GM20000 (cell line): ENCODE data around the gene VCX3B.

Experiments
- DNase-seq: peaks from one replicate; pipeline ENCODE4 v3.0.0; 2012; ENCODE audit warnings: low spot score
- TF ChIP-seq, protein P1 (sequence below): IDR thresholded peaks from 2 replicates; pipeline ENCODE4 v1.5.1; 2012; ENCODE audit warnings: mild to moderate bottlenecking, control low read depth; ENCODE audit errors: extremely low read depth, missing control alignments

The VCX3B gene

DNA sequence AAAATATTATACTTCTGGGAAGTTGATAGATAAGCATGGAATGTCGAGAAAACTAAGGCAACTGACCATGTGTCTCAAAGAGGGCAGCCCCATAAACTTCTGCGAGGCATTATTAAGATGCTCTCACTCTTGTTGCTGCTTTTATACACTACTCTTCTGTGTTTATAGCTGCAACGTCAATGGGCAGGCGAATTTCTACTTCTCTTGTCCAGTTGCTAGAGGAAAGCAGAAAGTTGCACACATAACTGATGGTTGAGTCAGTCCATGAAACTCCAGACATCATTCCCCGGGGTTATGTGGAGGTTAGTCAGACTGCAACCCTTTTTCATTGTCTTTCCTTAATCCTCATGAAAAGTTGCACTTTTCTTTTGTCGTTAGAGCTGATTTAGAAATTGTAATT, 39.8 kb downstream of the VCX3B start:
- TF ChIP-seq, protein P1, sequence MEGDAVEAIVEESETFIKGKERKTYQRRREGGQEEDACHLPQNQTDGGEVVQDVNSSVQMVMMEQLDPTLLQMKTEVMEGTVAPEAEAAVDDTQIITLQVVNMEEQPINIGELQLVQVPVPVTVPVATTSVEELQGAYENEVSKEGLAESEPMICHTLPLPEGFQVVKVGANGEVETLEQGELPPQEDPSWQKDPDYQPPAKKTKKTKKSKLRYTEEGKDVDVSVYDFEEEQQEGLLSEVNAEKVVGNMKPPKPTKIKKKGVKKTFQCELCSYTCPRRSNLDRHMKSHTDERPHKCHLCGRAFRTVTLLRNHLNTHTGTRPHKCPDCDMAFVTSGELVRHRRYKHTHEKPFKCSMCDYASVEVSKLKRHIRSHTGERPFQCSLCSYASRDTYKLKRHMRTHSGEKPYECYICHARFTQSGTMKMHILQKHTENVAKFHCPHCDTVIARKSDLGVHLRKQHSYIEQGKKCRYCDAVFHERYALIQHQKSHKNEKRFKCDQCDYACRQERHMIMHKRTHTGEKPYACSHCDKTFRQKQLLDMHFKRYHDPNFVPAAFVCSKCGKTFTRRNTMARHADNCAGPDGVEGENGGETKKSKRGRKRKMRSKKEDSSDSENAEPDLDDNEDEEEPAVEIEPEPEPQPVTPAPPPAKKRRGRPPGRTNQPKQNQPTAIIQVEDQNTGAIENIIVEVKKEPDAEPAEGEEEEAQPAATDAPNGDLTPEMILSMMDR: no peak
- DNase-seq: no peak
